H1 (cell line): ENCODE results near the gene PRKCA. TPM values are rescaled to one million over a fixed set of nuclear protein-coding genes. Genes with fewer than 3 reads are reported as not detected.

Source experiments
- CTCF ChIA-PET: fragments of 300-600 bp; sonication (Branson Sonifier 250); formaldehyde crosslinking; loops from one replicate; lab custom pipeline; 2021; ENCODE audit not compliant: partially characterized antibody; lab: Charles Lee
- POLR2A ChIA-PET: fragments of 300-600 bp; sonication (Branson Sonifier 250); formaldehyde crosslinking; loops from one replicate; lab custom pipeline; 2021; ENCODE audit warnings: inconsistent platforms; ENCODE audit not compliant: partially characterized antibody; lab: Charles Lee
- DNase-seq, 2 experiments: peaks; one replicate each; pipeline versions ENCODE4 v3.0.0 to v3.0.0-alpha.2; 2010 to 2022; ENCODE audit warnings: low spot score in 2 of 2, low read depth in 1 of 2, mixed read lengths in 1 of 2
- FAIRE-seq: peaks from 2 replicates; lab custom pipeline; 2011; peaks lifted over from hg19 to GRCh38; lab: Jason Lieb, UNC
- H2AFZ ChIP-seq: 2 replicates; pipeline ENCODE4 v1.8.1; 2012; ENCODE audit warnings: low read length, inconsistent platforms
- H2AK5ac ChIP-seq: 2 replicates; pipeline ENCODE4 v1.6.1; 2013; ENCODE audit warnings: low read depth, low read length
- H2BK120ac ChIP-seq: replicated peaks from 2 replicates; pipeline ENCODE3; 2013; ENCODE audit warnings: low read depth, low read length, inconsistent platforms
- H2BK12ac ChIP-seq: 2 replicates; pipeline ENCODE4 v1.6.1; 2013; ENCODE audit warnings: low read depth, low read length
- H2BK15ac ChIP-seq: 2 replicates; pipeline ENCODE4 v1.6.1; 2013; ENCODE audit warnings: low read length
- H2BK20ac ChIP-seq: 2 replicates; pipeline ENCODE4 v1.6.1; 2013; ENCODE audit warnings: low read length
- H2BK5ac ChIP-seq: 2 replicates; pipeline ENCODE4 v1.6.1; 2013; ENCODE audit warnings: low read depth, low read length
- H3K14ac ChIP-seq: 2 replicates; pipeline ENCODE4 v1.6.1; 2013; ENCODE audit warnings: inconsistent platforms; ENCODE audit not compliant: insufficient read length
- H3K18ac ChIP-seq: 2 replicates; pipeline ENCODE4 v1.6.1; 2013; ENCODE audit warnings: low read length; ENCODE audit errors: extremely low read depth
- H3K23ac ChIP-seq: 2 replicates; pipeline ENCODE4 v1.6.1; 2013; ENCODE audit warnings: inconsistent platforms; ENCODE audit not compliant: insufficient read length
- H3K23me2 ChIP-seq: 2 replicates; pipeline ENCODE4 v1.6.1; 2013; ENCODE audit warnings: low read depth, low read length
- H3K27ac ChIP-seq: 2 replicates; pipeline ENCODE4 v1.6.1; 2011; ENCODE audit warnings: low read depth, low read length, inconsistent platforms
- H3K27me3 ChIP-seq, 4 experiments: replicated peaks in 1 of 4; 1 replicate in 1 of 4; 2 replicates in 3 of 4; pipeline versions ENCODE4 v1.6.1 to v1.8.1; 2011 to 2013; ENCODE audit warnings: low read length in 3 of 4, mild to moderate bottlenecking in 3 of 4, inconsistent platforms in 2 of 4, mixed read lengths in 2 of 4, moderate library complexity in 1 of 4; ENCODE audit not compliant: control insufficient read depth in 3 of 4, insufficient read depth in 3 of 4; ENCODE audit errors: extremely low read depth in 1 of 4
- H3K36me3 ChIP-seq, 4 experiments: 2 replicates each; pipeline versions ENCODE4 v1.6.1 to v1.8.1; 2011 to 2013; ENCODE audit warnings: mild to moderate bottlenecking in 4 of 4, low read length in 3 of 4, moderate library complexity in 2 of 4, control low read depth in 1 of 4, inconsistent platforms in 1 of 4; ENCODE audit not compliant: insufficient read depth in 4 of 4, control insufficient read depth in 2 of 4
- H3K4ac ChIP-seq: replicated peaks from 2 replicates; pipeline ENCODE3; 2013; ENCODE audit warnings: low read length, low read depth, mixed read lengths, inconsistent platforms; ENCODE audit not compliant: insufficient read length
- H3K4me1 ChIP-seq, 4 experiments: replicated peaks in 1 of 4; 1 replicate in 1 of 4; 2 replicates in 3 of 4; pipeline versions ENCODE4 v1.6.1 to v1.8.1; 2011 to 2013; ENCODE audit warnings: low read length in 3 of 4, inconsistent platforms in 2 of 4, mixed read lengths in 1 of 4; ENCODE audit not compliant: insufficient read depth in 4 of 4, control insufficient read depth in 3 of 4
- H3K4me2 ChIP-seq, 2 experiments: 2 replicates each; pipeline versions ENCODE4 v1.6.1 to v1.8.1; 2011 to 2013; ENCODE audit warnings: low read depth in 2 of 2, low read length in 2 of 2, control low read depth in 1 of 2, inconsistent platforms in 1 of 2, mild to moderate bottlenecking in 1 of 2; ENCODE audit not compliant: insufficient read depth in 1 of 2
- H3K4me3 ChIP-seq, 4 experiments: fragments of 200-600, 300-600 bp in 1 of 4; sonication (generic), shearing (Covaris generic), sonication (Bioruptor Twin) in 1 of 4; 2 replicates each; pipeline versions ENCODE4 v1.5.1 to v1.8.1; 2011 to 2016; ENCODE audit warnings: low read length in 4 of 4, low read depth in 3 of 4, control low read depth in 2 of 4, inconsistent platforms in 2 of 4, mild to moderate bottlenecking in 2 of 4, mixed read lengths in 1 of 4, moderate library complexity in 1 of 4; ENCODE audit not compliant: insufficient read depth in 2 of 4; ENCODE audit errors: extremely low read depth in 1 of 4
- H3K56ac ChIP-seq: replicated peaks from 2 replicates; pipeline ENCODE3; 2013; ENCODE audit warnings: low read depth, mild to moderate bottlenecking, mixed read lengths, low read length, inconsistent platforms; ENCODE audit not compliant: insufficient read length
- H3K79me1 ChIP-seq: 2 replicates; pipeline ENCODE4 v1.6.1; 2013; ENCODE audit warnings: low read depth, low read length, control low read depth
- H3K79me2 ChIP-seq, 2 experiments: 2 replicates each; pipeline versions ENCODE4 v1.6.1 to v1.8.1; 2012 to 2013; ENCODE audit warnings: low read length in 2 of 2, mild to moderate bottlenecking in 2 of 2, inconsistent platforms in 1 of 2; ENCODE audit not compliant: insufficient read depth in 2 of 2, control insufficient read depth in 1 of 2
- H3K9ac ChIP-seq, 4 experiments: replicated peaks in 1 of 4; 1 replicate in 1 of 4; 2 replicates in 3 of 4; pipeline versions ENCODE4 v1.6.1 to v1.8.1; 2011 to 2013; ENCODE audit warnings: low read depth in 3 of 4, low read length in 3 of 4, control low read depth in 2 of 4, mild to moderate bottlenecking in 2 of 4, moderate library complexity in 2 of 4, inconsistent platforms in 1 of 4; ENCODE audit errors: extremely low read depth in 1 of 4
- H3K9me3 ChIP-seq, 2 experiments: 2 replicates each; pipeline versions ENCODE4 v1.6.1 to v1.8.1; 2012 to 2013; ENCODE audit warnings: mild to moderate bottlenecking in 2 of 2, moderate library complexity in 2 of 2, control low read depth in 1 of 2, inconsistent platforms in 1 of 2, low read depth in 1 of 2, low read length in 1 of 2, mixed read lengths in 1 of 2; ENCODE audit not compliant: insufficient read depth in 2 of 2
- H4K20me1 ChIP-seq, 2 experiments: replicated peaks in 1 of 2; 2 replicates each; pipeline versions ENCODE3 to v1.8.1; 2011 to 2013; ENCODE audit warnings: inconsistent platforms in 2 of 2, low read length in 2 of 2, mild to moderate bottlenecking in 1 of 2; ENCODE audit not compliant: insufficient read depth in 2 of 2, control insufficient read depth in 1 of 2
- H4K5ac ChIP-seq: 2 replicates; pipeline ENCODE4 v1.6.1; 2013; ENCODE audit warnings: low read length, low read depth, mixed read lengths, inconsistent platforms; ENCODE audit not compliant: insufficient read length
- H4K8ac ChIP-seq: 2 replicates; pipeline ENCODE4 v1.8.0; 2013; ENCODE audit warnings: mild to moderate bottlenecking, moderate library complexity, low read length, inconsistent platforms; ENCODE audit not compliant: insufficient read depth; ENCODE audit errors: extremely low read depth
- H4K91ac ChIP-seq: replicated peaks from 2 replicates; pipeline ENCODE3; 2013; ENCODE audit warnings: low read length, mixed read lengths, inconsistent platforms; ENCODE audit not compliant: insufficient read length
- ASH2L ChIP-seq: fragments of 200-600, 300-600 bp; sonication (generic); IDR thresholded peaks from one replicate; pipeline ENCODE4 v1.7.1; 2017; ENCODE audit warnings: low read length
- BCL11A ChIP-seq, 2 experiments: IDR thresholded peaks; one replicate each; pipeline ENCODE4 v1.6.1; 2011; ENCODE audit warnings: low read depth in 2 of 2, low read length in 2 of 2, mild to moderate bottlenecking in 2 of 2
- E2F6 ChIP-seq: IDR thresholded peaks from 2 replicates; pipeline ENCODE4 v1.6.1; 2012; ENCODE audit warnings: inconsistent platforms
- EP300 ChIP-seq, 2 experiments: IDR thresholded peaks; 1 replicate in 1 of 2; 2 replicates in 1 of 2; pipeline ENCODE4 v1.6.1; 2011 to 2012; ENCODE audit warnings: low read depth in 2 of 2, low read length in 2 of 2, mild to moderate bottlenecking in 2 of 2, borderline replicate concordance in 1 of 2, inconsistent platforms in 1 of 2, moderate library complexity in 1 of 2
- EZH2 ChIP-seq: fragments of 200-600 bp; sonication (generic); IDR thresholded peaks from 2 replicates; pipeline ENCODE4 v1.7.1; 2012; ENCODE audit warnings: low read depth, mild to moderate bottlenecking, moderate library complexity, low read length, inconsistent platforms; ENCODE audit not compliant: severe bottlenecking
- GABPA ChIP-seq: IDR thresholded peaks from 2 replicates; pipeline ENCODE4 v1.6.1; 2011; ENCODE audit warnings: mild to moderate bottlenecking, low read length, moderate library complexity, borderline replicate concordance; ENCODE audit not compliant: insufficient read depth
- GTF2F1 ChIP-seq: IDR thresholded peaks from 2 replicates; pipeline ENCODE4 v1.6.1; 2012; ENCODE audit warnings: low read depth, low read length, improper control_type of control experiment, borderline replicate concordance
- JUN ChIP-seq: IDR thresholded peaks from 2 replicates; pipeline ENCODE4 v1.6.1; 2011; ENCODE audit warnings: low read depth, mild to moderate bottlenecking, improper control_type of control experiment, low read length
- PHF8 ChIP-seq: fragments of 200-600 bp; sonication (generic); conservative IDR thresholded peaks from 2 replicates; pipeline ENCODE4 v1.7.1; 2012; ENCODE audit warnings: low read depth, mild to moderate bottlenecking, inconsistent platforms, low read length, moderate library complexity
- POU5F1 ChIP-seq: IDR thresholded peaks from 2 replicates; pipeline ENCODE4 v1.6.1; 2011; ENCODE audit warnings: low read depth, mild to moderate bottlenecking, low read length, moderate library complexity
- RNF2 ChIP-seq: fragments of 200-900, 300-1000 bp; sonication (generic); IDR thresholded peaks from 2 replicates; pipeline ENCODE4 v1.7.1; 2016; ENCODE audit warnings: borderline replicate concordance, low read depth, mild to moderate bottlenecking, antibody characterized with exemption, low read length; ENCODE audit not compliant: poor library complexity, severe bottlenecking; ENCODE audit errors: missing control alignments
- RXRA ChIP-seq: IDR thresholded peaks from 2 replicates; pipeline ENCODE4 v1.6.1; 2011; ENCODE audit warnings: low read depth, mild to moderate bottlenecking, low read length, moderate library complexity; ENCODE audit not compliant: insufficient read depth
- SP1 ChIP-seq: IDR thresholded peaks from 2 replicates; pipeline ENCODE4 v1.6.1; 2011; ENCODE audit warnings: low read depth, low read length
- SP4 ChIP-seq: IDR thresholded peaks from 2 replicates; pipeline ENCODE4 v1.6.1; 2012; ENCODE audit warnings: low read length, inconsistent platforms
- WGBS, 2 experiments: shearing (Covaris generic) in 1 of 2; methylation state at CpG; one replicate each; pipeline versions ENCODE4 v1.1.6 to v1.1.7; 2013 to 2015; ENCODE audit warnings: low lambda C conversion rate in 2 of 2, mixed read lengths in 2 of 2, inconsistent platforms in 1 of 2, low coverage in 1 of 2, missing lambda C conversion rate in 1 of 2; ENCODE audit not compliant: insufficient replicate concordance in 2 of 2, insufficient coverage in 1 of 2, insufficient read length in 1 of 2; ENCODE audit errors: extremely low coverage in 1 of 2, missing lambda C conversion rate in 1 of 2; 5-methylcytosine and 5-hydroxymethylcytosine counted together
- polyA plus RNA-seq, 7 experiments: library from polyadenylated mRNA; depleted of rRNA in 3 of 7; stranded (reverse) in 5 of 7; unstranded in 2 of 7; fragments of >200 nt in 5 of 7; fragments of 200-250 nt in 2 of 7; gene quantifications; 1 replicate in 5 of 7; 2 replicates in 1 of 7; 4 replicates in 1 of 7; pipeline versions ENCODE4 v1.2.1 to v1.2.3, GENCODE V29; 2011 to 2013; ENCODE audit warnings: missing spikeins in 2 of 7, mixed read lengths in 2 of 7
- total RNA-seq: library from RNA; stranded (reverse); fragmentation: NEBNext Ultra II Directional; extraction: Animal tissue kit (Norgen Biotek cat#: 25700); gene quantifications from 2 replicates; pipeline ENCODE4 v1.2.1, GENCODE V29; 2021

PRKCA gene
- total and polyA plus RNA-seq, 2 of the 8 experiments (the other 6 are each of a cell fraction or from before 2014, with no cell fraction given) = 5.8 to 17.8 TPM

DNA sequence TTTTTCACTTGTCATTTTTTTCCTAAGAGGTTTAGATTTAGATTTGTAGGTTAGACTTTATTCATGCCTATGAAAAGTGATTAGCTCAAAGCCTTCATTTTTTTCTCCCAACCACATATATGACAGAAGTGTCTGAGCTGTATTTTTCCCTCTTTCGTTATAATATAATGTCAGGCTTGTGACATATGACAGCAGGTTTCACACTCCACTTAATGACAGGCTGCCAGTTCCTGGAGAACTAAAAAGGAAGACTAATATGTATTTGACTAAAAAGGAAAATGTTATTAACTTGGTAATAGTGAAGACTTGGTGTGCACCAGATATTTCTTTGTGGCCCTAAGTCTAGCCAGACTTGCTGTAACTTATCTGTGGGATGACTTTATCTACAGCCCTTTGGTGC, 331.8 kb downstream of the PRKCA start:
- Histone ChIP-seq H2BK20ac (no peak overlapping the region), H4K20me1 (peaks cover 0 to 2% of the 10 kb centered on the region in 2 experiments), H3K4me3 (no peak overlapping the region), H2BK15ac (no peak overlapping the region), H4K8ac (no peak overlapping the region), H2AFZ (no peak overlapping the region), H3K14ac (no peak overlapping the region), H3K27ac (no peak overlapping the region), H3K9me3 (no peaks in the 10 kb centered on the region), H3K4me1 (no peaks in the 10 kb centered on the region), H2AK5ac (no peak overlapping the region), H3K56ac (no peak overlapping the region), H2BK12ac (no peak overlapping the region), H3K36me3 (no peaks in the 10 kb centered on the region), H3K79me1 (no peaks in the 10 kb centered on the region), H2BK5ac (no peak overlapping the region), H3K9ac (no peak overlapping the region), H2BK120ac (no peak overlapping the region), H3K23ac (no peak overlapping the region), H3K27me3 (no peaks in the 10 kb centered on the region), H3K23me2 (no peaks in the 10 kb centered on the region), H4K5ac (no peak overlapping the region), H3K18ac (no peak overlapping the region), H3K4ac (no peak overlapping the region), H3K79me2 (no peaks in the 10 kb centered on the region), H3K4me2 (no peak overlapping the region), H4K91ac (no peak overlapping the region)
- ChIA-PET POLR2A (no interaction called here), CTCF (interaction anchor here (0.8 kb wide), 1 partner anchor 67 kb away, joined by 4 read pairs; no protein-coding TSS in a partner anchor)
- no peak for DNase-seq
- 50% methylated on average over 1 of the region's 1 CpG; no CpG with 5 or more reads in 1 of the 2 experiments for WGBS, 2 experiments
- no peak for FAIRE-seq
- TF ChIP-seq BCL11A (IDR thresholded peaks at IDR 0.05; ENCODE audit: low read depth in 2 of 2, low read length in 2 of 2) (no peak), EZH2 (no peak), SP4 (no peak), PHF8 (no peak), POU5F1 (no peak), EP300 (IDR thresholded peaks at IDR 0.05; ENCODE audit: borderline replicate concordance in 1 of 2, low read depth in 2 of 2, low read length in 2 of 2) (no peak), E2F6 (no peak), SP1 (no peak), RXRA (no peak), GABPA (no peak), RNF2 (no peak), ASH2L (no peak), JUN (no peak), GTF2F1 (no peak)
